ENCODE measurements around the gene FBXW5. TPM values are rescaled to one million over a fixed set of nuclear protein-coding genes. Genes with fewer than 3 reads are reported as not detected.

Gene FBXW5
- total RNA-seq, 1 donor = 104 TPM

DNA sequence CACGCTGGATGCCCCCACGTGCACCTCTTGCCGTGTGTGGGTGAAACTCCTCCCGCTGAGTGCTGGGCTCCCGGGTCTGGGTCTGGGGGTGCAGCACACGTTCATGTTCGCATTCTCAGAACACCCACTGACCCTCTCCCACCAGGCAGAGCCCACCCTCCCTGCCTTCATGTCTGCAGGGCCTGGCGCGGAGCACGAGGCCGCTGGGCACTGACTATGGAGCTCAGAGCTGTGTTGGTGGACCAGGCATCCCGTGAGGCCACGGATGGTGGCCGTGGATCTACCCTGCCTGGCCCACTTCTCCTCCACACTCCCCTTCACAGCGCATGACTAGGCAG, 16.4 kb upstream of the FBXW5 start:
- DNase-seq (ENCODE audit: low read depth) = no peak
- no peak overlapping the region for H3K4me3 ChIP-seq (ENCODE audit: low read depth, low read length)
- TF ChIP-seq, protein P1, sequence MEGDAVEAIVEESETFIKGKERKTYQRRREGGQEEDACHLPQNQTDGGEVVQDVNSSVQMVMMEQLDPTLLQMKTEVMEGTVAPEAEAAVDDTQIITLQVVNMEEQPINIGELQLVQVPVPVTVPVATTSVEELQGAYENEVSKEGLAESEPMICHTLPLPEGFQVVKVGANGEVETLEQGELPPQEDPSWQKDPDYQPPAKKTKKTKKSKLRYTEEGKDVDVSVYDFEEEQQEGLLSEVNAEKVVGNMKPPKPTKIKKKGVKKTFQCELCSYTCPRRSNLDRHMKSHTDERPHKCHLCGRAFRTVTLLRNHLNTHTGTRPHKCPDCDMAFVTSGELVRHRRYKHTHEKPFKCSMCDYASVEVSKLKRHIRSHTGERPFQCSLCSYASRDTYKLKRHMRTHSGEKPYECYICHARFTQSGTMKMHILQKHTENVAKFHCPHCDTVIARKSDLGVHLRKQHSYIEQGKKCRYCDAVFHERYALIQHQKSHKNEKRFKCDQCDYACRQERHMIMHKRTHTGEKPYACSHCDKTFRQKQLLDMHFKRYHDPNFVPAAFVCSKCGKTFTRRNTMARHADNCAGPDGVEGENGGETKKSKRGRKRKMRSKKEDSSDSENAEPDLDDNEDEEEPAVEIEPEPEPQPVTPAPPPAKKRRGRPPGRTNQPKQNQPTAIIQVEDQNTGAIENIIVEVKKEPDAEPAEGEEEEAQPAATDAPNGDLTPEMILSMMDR (IDR thresholded peaks at IDR 0.05; ENCODE audit: insufficient read depth, low read depth, low read length) = no peak

DNA sequence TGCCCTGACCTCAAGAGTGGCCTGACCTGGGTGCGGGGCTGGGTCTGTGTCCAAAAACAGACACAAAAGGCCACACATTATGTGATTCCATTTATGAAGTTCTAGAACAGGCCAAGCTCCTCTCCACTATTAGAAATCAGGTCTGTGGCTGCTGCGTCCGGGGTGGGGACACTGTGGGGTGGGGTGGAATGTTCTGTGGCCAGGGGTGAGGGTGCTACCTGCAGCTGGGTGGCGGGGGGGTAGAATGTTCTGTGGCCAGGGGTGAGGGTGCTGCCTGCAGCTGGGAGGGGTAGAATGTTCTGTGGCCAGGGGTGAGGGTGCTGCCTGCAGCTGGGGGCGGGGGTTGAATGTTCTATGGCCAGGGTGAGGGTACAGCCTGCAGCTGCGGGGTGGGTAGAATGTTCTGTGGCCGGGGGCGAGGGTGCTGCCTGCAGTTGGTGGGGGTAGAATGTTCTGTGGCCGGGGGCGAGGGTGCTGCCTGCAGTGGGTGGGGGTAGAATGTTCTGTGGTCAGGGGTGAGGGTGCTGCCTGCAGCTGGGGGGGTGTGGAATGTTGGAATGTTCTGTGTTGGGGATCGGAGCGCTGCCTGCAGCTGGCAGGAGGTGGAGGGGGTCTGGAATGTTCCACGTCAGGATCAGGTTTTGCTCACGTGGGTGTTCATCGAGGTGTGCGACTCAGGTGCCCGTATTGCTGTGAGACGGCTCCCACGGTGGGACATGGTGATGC, 15.8 kb upstream of the FBXW5 start:
- DNase-seq (ENCODE audit: low read depth) = no peak
- TF ChIP-seq, protein P1 (IDR thresholded peaks at IDR 0.05; ENCODE audit: insufficient read depth, low read depth, low read length) = no peak

DNA sequence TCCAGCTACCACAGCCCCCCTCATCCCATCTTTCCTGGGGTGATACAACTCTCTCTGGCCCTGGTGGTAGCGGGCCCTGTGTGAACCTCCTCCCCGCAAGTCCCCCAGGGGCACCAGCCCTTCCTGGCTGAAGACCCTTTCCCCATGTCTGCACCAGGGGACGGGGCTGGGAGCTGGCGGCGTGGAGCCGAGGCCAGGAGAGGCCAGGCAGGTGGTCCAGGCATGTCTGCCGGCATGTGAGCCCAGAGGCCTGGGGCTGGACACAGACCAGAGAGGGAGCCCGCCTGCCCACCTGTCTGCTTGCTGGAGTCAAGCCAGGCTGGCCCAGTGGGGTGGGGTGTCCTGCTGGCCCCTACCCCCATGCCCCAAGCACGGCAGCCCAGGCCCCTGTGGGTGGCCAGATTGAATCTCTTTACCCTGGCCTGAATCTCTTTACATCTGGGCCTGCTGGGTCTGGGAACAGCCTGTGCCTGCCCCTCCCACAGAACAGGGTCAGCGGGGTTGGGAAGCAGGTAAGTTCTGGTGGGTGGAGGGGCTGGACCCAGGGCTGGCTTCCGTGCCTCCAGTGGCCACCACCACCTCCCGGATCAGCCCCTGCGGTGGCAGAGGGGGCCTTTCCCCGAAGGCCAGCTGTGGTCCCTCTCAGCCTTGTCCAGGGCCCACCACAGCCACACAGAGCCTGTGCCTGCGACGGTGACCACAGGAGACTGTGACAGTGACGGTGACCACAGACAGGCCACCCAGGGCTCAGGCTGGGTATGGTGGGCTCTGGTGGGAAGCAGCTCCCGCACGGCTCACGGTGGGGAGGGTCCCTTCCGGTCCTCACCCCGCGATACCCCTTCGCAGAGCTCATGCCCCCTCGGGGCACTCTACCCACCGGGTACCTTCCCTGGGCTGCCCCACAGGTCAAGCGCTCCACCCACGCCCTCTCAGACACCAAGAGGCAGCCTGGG, 14.6 kb upstream of the FBXW5 start:
- no peak overlapping the region for H3K4me3 ChIP-seq (ENCODE audit: low read depth, low read length)
- TF ChIP-seq, protein P1 (IDR thresholded peaks at IDR 0.05; ENCODE audit: insufficient read depth, low read depth, low read length) = no peak
- no peak for DNase-seq (ENCODE audit: low read depth)

More for the DNA sequence above, 15.8 kb upstream of the FBXW5 start:
- H3K4me3 ChIP-seq (ENCODE audit: low read depth, low read length) = no peak overlapping the region

DNA sequence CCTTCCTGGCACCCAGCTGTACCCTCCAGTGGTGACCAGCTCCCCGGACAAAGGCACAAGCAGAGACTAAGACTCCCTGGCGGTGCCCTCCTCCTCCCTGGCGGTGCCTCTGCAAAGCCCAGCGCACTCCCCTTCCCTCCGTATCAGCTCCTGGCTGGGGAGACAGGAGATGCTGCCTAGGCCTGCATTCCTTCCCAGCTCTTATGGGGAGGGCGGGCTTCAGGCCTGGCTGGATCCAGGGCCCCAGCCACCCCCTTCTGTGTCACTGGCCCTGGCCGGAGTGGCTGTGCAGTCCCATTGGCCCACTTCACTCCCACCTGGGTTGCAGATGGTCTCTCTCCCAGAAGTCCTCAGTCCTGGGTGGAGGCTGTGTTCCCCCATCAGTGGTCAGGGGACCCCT, 13.9 kb upstream of the FBXW5 start:
- H3K4me3 ChIP-seq (ENCODE audit: low read depth, low read length) = no peak overlapping the region
- TF ChIP-seq, protein P1 (IDR thresholded peaks at IDR 0.05; ENCODE audit: insufficient read depth, low read depth, low read length) = no peak
- no peak for DNase-seq (ENCODE audit: low read depth)

DNA sequence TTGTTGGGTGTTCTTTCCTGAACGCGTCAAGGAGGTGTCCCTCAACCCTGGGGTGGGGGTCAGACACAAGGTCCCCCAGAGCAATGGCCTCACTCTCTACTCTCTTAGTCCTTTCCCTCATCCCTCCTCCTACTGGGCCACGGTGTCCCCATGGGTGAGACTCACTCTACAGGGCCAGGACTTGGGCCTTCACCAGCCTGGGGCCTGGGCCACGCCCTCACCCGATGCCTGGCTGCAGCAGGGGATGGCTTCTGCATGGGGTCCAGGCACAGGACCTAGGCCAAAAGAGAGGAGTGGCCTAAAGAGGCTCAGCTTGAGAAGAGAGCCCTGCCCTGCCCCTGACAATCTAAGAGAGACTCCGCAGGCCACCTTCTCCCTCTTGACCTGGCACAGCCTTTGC, 13.4 kb upstream of the FBXW5 start:
- no peak overlapping the region for H3K4me3 ChIP-seq (ENCODE audit: low read depth, low read length)
- TF ChIP-seq, protein P1 (IDR thresholded peaks at IDR 0.05; ENCODE audit: insufficient read depth, low read depth, low read length) = no peak
- DNase-seq (ENCODE audit: low read depth) = no peak

DNA sequence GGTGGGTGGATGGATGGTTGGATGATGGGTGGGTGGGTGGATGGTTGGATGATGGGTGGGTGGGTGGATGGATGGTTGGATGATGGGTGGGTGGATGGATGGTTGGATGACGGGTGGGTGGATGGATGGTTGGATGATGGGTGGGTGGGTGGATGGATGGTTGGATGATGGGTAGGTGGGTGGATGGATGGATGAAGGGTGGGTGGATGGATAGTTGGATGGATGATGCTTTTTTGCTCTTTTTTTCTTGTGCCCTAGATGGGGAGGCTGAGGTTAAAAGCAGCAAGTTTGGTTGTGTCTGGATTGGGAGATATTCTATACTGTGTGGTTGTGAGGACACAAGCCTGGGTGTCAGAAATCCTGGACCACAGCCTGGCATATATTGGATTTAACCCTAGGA, 12.9 kb upstream of the FBXW5 start:
- no peak overlapping the region for H3K4me3 ChIP-seq (ENCODE audit: low read depth, low read length)
- DNase-seq (ENCODE audit: low read depth) = no peak
- TF ChIP-seq, protein P1 (IDR thresholded peaks at IDR 0.05; ENCODE audit: insufficient read depth, low read depth, low read length) = no peak
